Activated CD4-positive, alpha-beta memory T cell treated with anti-CD3 and anti-CD28 coated beads for 36 hours (primary cell): ENCODE results near the gene ZSWIM3. TPM values are rescaled to one million over a fixed set of nuclear protein-coding genes. Genes with fewer than 3 reads are reported as not detected.
"Not testable (repeated sequence)": the region's sequence is repeated elsewhere in the genome, so short reads cannot be mapped to it uniquely, and the experiment has no call there.

Source experiments
- CTCF ChIA-PET: fragments of 350-600 bp; sonication (Branson Sonifier 250); formaldehyde crosslinking; loops from one replicate; lab custom pipeline; 2021; ENCODE audit warnings: antibody characterized with exemption, inconsistent platforms; lab: Charles Lee
- POLR2A ChIA-PET: fragments of 350-600 bp; sonication (Branson Sonifier 250); formaldehyde crosslinking; loops from one replicate; lab custom pipeline; 2021; ENCODE audit warnings: antibody characterized with exemption; lab: Charles Lee
- DNase-seq: peaks from one replicate; pipeline ENCODE4 v3.0.0-alpha.2; 2020
- H3K27ac Mint-ChIP-seq: one replicate; pipeline ENCODE4 v1.8.0; 2021; ENCODE audit warnings: mixed read lengths
- H3K27me3 Mint-ChIP-seq: one replicate; pipeline ENCODE4 v1.8.0; 2021; ENCODE audit warnings: mixed read lengths
- H3K36me3 Mint-ChIP-seq: one replicate; pipeline ENCODE4 v1.8.0; 2021; ENCODE audit warnings: mixed read lengths
- H3K4me1 Mint-ChIP-seq: one replicate; pipeline ENCODE4 v1.8.0; 2021; ENCODE audit warnings: low read depth, mixed read lengths
- H3K4me3 Mint-ChIP-seq: one replicate; pipeline ENCODE4 v1.8.0; 2021; ENCODE audit warnings: mild to moderate bottlenecking, mixed read lengths
- H3K9me3 Mint-ChIP-seq: one replicate; pipeline ENCODE4 v1.8.0; 2021; ENCODE audit warnings: mixed read lengths
- intact Hi-C: fragments of 100-400 bp; cut with micrococcal nuclease; formaldehyde crosslinking; loops from one replicate; pipeline ENCODE4 v1.15.1; 2023
- total RNA-seq, 2 experiments: library from RNA; stranded (reverse); gene quantifications; one replicate each; pipeline ENCODE4 v1.2.3, GENCODE V29; 2021

The ZSWIM3 gene
- total RNA-seq, 2 experiments from 2014 or later, result 4.7 TPM

DNA sequence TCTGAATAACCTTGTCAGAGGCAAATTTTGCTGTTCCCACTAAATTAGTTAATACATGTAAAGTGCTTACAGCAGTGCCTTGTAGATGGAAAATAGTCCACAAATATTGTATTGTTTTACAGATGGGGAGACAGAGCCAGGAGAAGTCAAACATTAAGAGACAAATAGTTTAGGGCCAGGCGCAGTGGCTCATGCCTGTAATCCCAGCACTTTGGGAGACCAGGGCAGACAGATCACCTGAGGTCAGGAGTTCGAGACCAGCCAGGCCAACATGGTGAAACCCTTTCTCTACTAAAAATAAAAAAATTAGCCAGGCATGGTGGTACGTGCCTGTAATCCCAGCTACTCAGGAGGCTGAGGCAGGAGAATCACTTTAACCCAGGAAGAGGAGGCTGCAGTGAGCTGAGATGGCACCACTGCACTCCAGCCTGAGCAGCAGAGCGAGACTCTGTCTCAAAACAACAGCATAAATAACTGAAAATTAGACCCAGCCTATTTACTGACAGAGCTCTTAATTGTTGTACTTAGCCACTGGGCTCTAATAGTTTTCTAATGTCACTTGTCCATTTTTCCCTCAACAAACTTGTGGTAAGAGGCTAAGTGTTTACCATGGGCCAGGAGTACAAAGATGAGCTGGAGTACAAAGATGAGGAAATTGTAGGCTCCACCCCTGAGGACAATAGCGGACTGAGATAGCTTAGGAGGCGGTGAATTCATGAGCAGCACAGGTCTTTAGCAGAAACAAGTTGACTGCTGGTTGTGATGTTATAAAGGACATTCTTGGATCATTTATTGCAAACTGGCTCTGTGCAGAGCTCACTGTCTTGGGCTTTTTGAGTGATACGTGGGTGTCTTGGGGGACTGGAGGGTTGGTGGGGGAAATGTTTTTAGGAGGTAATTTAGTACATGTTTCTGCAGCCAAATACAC, 6.4 kb downstream of the ZSWIM3 start:
- no peak for DNase-seq
- CTCF ChIA-PET, result interaction anchor here (0.7 to 1.1 kb wide), 2 partner anchors 27 to 93 kb away, joined by 3 read pairs; partner anchors contain the start of genes CTSA and NEURL2
- Mint-ChIP-seq H3K36me3 (no peaks in the 10 kb centered on the region), H3K9me3 (no peaks in the 10 kb centered on the region), H3K27me3 (no peaks in the 10 kb centered on the region), H3K4me3 (no peak overlapping the region), H3K27ac (no peak overlapping the region), H3K4me1 (peaks cover 13% of the 10 kb centered on the region)
- intact Hi-C loops, result no loop called here
- POLR2A ChIA-PET, result no interaction called here

DNA sequence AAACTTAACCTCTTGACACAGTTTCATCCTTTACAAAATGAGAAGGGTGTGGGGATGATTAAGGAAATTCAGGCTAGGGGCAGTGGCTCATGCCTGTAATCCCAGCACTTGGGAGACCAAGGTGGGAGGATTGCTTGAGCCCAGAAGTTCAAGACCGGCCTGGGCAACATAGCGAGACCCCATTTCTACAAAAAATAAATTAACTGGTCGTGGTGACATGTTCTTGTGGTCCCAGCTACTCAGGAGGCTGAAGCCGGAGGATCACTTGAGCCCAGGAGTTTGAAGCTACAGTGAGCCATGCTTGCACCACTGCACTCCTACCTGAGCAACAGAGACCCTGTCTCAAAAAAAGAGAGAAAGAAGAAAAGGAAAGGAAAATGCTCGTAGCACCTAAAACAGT, 9.0 kb downstream of the ZSWIM3 start:
- H3K4me3 Mint-ChIP-seq, result no peak overlapping the region
- no peak overlapping the region for H3K27ac Mint-ChIP-seq
- no peaks in the 10 kb centered on the region for H3K4me1 Mint-ChIP-seq
- H3K27me3 Mint-ChIP-seq, result no peaks in the 10 kb centered on the region
- ChIA-PET POLR2A (no interaction called here), CTCF (no interaction called here)
- no peaks in the 10 kb centered on the region for H3K9me3 Mint-ChIP-seq
- intact Hi-C loops, result no loop called here
- no peak for DNase-seq
- H3K36me3 Mint-ChIP-seq, result no peaks in the 10 kb centered on the region

DNA sequence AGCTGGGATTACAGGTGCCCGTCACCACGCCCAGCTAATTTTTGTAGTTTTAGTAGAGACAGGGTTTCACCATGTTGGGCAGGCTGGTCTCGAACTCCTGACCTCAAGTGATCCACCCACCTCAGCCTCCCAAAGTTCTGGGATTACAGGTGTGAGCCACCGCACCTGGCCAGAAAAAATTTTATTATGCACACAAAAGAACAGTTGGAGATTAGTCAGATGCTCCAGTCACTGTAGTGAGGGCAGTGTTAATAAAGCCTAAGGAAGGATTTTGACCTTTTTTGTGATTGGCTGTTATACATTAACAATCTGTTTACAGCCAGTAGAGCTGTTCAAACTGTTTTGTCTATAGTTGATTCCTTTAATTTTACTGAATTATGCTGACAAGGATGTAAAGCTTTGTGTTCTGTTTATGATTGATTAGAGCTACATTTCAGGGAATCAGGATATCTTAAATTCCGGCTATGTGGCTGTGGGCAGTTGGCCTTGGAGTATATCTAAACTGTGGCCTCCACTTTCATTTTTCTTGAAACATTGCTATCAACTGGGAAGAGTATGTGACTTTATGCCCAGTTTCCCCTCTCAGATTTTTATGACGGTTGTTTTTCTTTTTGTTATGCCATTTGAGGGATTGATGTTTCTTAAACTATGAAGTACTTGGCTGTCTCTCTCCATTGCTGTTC, 9.9 kb downstream of the ZSWIM3 start:
- no peak overlapping the region for H3K27ac Mint-ChIP-seq
- H3K4me3 Mint-ChIP-seq, result no peak overlapping the region
- H3K27me3 Mint-ChIP-seq, result no peaks in the 10 kb centered on the region
- no peaks in the 10 kb centered on the region for H3K36me3 Mint-ChIP-seq
- H3K4me1 Mint-ChIP-seq, result no peaks in the 10 kb centered on the region
- no peak for DNase-seq
- intact Hi-C loops, result no loop called here
- ChIA-PET POLR2A (interaction anchor here (1.0 kb wide), 1 partner anchor 23 kb away, joined by 4 read pairs; no protein-coding TSS in a partner anchor), CTCF (no interaction called here)
- no peaks in the 10 kb centered on the region for H3K9me3 Mint-ChIP-seq

DNA sequence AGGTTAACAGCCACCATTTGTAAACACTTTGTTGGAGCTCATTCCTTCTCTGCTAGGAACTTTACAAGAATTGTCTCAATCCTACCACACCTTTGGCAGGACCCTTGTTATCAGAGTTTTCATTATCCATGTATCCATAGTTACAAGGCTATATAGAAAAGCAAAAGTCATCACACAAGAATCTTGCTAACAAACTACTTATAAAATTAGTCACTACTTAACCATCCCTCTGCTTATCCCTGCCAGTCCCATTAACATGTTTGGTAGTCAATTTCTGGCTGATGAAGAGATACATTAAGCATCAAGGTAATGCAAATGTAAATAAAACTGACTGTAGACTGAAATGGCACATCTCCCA, 10.4 kb downstream of the ZSWIM3 start:
- no peaks in the 10 kb centered on the region for H3K27me3 Mint-ChIP-seq
- no peak overlapping the region for H3K27ac Mint-ChIP-seq
- intact Hi-C loops, result no loop called here
- H3K4me1 Mint-ChIP-seq, result no peaks in the 10 kb centered on the region
- DNase-seq, result no peak
- ChIA-PET POLR2A (interaction anchor here (1.0 kb wide), 1 partner anchor 22 kb away, joined by 4 read pairs; no protein-coding TSS in a partner anchor), CTCF (no interaction called here)
- H3K4me3 Mint-ChIP-seq, result no peak overlapping the region
- H3K9me3 Mint-ChIP-seq, result no peaks in the 10 kb centered on the region
- H3K36me3 Mint-ChIP-seq, result no peaks in the 10 kb centered on the region

- Mint-ChIP-seq H3K27me3 (no peaks in the 10 kb centered on the region), H3K9me3 (no peaks in the 10 kb centered on the region), H3K4me1 (no peaks in the 10 kb centered on the region), H3K4me3 (no peak overlapping the region), H3K36me3 (no peaks in the 10 kb centered on the region), H3K27ac (no peak overlapping the region)
- DNase-seq, result no peak
- ChIA-PET CTCF (interaction anchor here (1.5 kb wide), 1 partner anchor 139 kb away, joined by 5 read pairs; no protein-coding TSS in a partner anchor), POLR2A (no interaction called here)
- intact Hi-C loops, result no loop called here
These were observed 15.2 kb downstream of the ZSWIM3 start for GRCh38 chr20:45872626-45873025.

DNA sequence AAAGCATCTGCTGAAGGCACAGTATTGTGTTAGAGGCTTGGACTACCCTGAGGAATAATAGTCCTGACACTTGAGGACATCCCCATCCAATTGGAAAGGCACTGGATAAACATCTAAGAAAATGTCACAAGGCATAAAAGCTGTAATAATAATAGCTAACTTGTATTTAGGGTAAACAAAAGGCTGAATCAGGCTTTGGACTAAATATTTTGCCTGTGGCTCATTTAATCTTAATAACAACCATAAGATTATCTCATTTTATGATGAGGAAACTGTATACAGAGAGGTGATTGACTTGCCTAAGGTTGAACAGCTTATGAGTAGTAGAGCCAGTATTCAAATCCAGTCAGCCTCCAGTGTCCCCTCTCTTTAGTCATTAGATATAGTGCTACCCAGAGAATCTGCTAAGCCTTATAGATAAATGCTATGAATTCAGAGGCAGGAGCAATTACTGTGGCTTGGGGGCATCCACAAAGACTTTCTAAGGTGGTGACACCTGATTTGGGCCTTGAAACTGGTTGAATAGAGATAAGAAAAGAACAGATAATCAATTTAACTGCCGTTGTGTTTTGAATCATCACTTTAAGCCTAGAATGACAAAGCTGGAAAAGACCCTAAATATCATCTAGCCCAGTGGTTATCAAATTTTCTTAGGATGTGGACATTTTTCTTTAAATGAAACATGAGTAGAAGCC, 16.1 kb downstream of the ZSWIM3 start:
- CTCF ChIA-PET, result interaction anchor here (0.8 to 1.5 kb wide), 2 partner anchors 74 to 139 kb away, joined by 3 to 5 read pairs; no protein-coding TSS in a partner anchor
- H3K4me3 Mint-ChIP-seq, result no peak overlapping the region
- H3K27me3 Mint-ChIP-seq, result no peaks in the 10 kb centered on the region
- no peak for DNase-seq
- no peaks in the 10 kb centered on the region for H3K9me3 Mint-ChIP-seq
- no peak overlapping the region for H3K27ac Mint-ChIP-seq
- intact Hi-C loops, result no loop called here
- no peaks in the 10 kb centered on the region for H3K36me3 Mint-ChIP-seq
- POLR2A ChIA-PET, result interaction anchor here (0.6 kb wide), 1 partner anchor 9 kb away, joined by 3 read pairs; no protein-coding TSS in a partner anchor
- H3K4me1 Mint-ChIP-seq, result no peaks in the 10 kb centered on the region

- DNase-seq, H3K27me3 Mint-ChIP-seq, POLR2A ChIA-PET, H3K9me3 Mint-ChIP-seq, H3K4me1 Mint-ChIP-seq, H3K36me3 Mint-ChIP-seq, H3K4me3 Mint-ChIP-seq, intact Hi-C loops, H3K27ac Mint-ChIP-seq: not testable (repeated sequence)
- CTCF ChIA-PET, result interaction anchor here (0.8 kb wide), 1 partner anchor 75 kb away, joined by 3 read pairs; no protein-coding TSS in a partner anchor
These were observed 16.7 kb downstream of the ZSWIM3 start for GRCh38 chr20:45874104-45874481.

DNA sequence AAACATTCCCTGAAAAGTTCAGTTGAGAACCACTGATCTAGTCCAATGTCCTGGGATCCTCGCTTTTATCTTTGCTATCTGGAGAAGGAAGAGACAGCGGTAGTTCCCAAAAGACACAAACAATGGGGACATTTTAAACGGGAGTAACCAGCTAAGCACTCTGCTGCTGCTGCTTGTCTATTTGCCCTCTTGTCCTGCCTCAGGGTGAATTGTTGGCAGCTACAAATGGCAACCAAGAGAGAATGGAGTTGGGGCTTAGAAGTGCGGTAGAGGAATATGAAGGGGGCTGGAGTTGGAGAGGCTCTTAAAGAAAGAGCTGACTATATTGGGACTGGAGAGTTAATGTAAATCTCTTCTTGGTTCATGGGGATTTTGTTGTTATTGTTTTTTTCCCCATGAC, 17.2 kb downstream of the ZSWIM3 start:
- no peaks in the 10 kb centered on the region for H3K36me3 Mint-ChIP-seq
- H3K27ac Mint-ChIP-seq, result no peak overlapping the region
- H3K4me3 Mint-ChIP-seq, result no peak overlapping the region
- no peak for DNase-seq
- H3K27me3 Mint-ChIP-seq, result no peaks in the 10 kb centered on the region
- H3K9me3 Mint-ChIP-seq, result no peaks in the 10 kb centered on the region
- intact Hi-C loops, result no loop called here
- ChIA-PET CTCF (no interaction called here), POLR2A (no interaction called here)
- H3K4me1 Mint-ChIP-seq, result no peaks in the 10 kb centered on the region

- intact Hi-C loops, result no loop called here
- POLR2A ChIA-PET, result interaction anchor here (0.8 kb wide), 1 partner anchor 22 kb away, joined by 3 read pairs; no protein-coding TSS in a partner anchor
- CTCF ChIA-PET, result interaction anchor here (0.6 kb wide), 2 partner anchors 12 to 1302 kb away, joined by 3 read pairs; no protein-coding TSS in a partner anchor
- DNase-seq, result no peak
- peaks cover 22% of the 10 kb centered on the region for H3K4me1 Mint-ChIP-seq
- H3K27me3 Mint-ChIP-seq, result no peaks in the 10 kb centered on the region
- no peak overlapping the region for H3K27ac Mint-ChIP-seq
- H3K4me3 Mint-ChIP-seq, result no peak overlapping the region
- H3K9me3 Mint-ChIP-seq, result no peaks in the 10 kb centered on the region
- peaks cover 9% of the 10 kb centered on the region for H3K36me3 Mint-ChIP-seq
These were observed 20.8 kb downstream of the ZSWIM3 start for GRCh38 chr20:45878076-45878761.

- Mint-ChIP-seq H3K9me3 (no peaks in the 10 kb centered on the region), H3K27me3 (no peaks in the 10 kb centered on the region), H3K4me1 (peaks cover 41% of the 10 kb centered on the region), H3K4me3 (peak within 1 kb of the TSS; percentile 92), H3K36me3 (peaks cover 21% of the 10 kb centered on the region), H3K27ac (peak within 1 kb of the TSS; percentile 91)
- ChIA-PET CTCF (interaction anchor here (0.9 to 1.9 kb wide), 5 partner anchors 9 to 82 kb away, joined by 3 to 13 read pairs (median 4); partner anchors contain the start of genes CTSA and NEURL2), POLR2A (interaction anchor here (1.1 to 1.8 kb wide), 5 partner anchors 9 to 90 kb away, joined by 4 to 12 read pairs (median 6); partner anchors contain the start of genes CTSA, NEURL2 and PCIF1)
- DNase-seq, result peak; percentile 99
- intact Hi-C loops, result loop anchor here (1.0 to 10.0 kb wide), 4 partner anchors 10 to 54 kb away; partner anchors contain the start of genes ACOT8, CTSA, NEURL2 and PCIF1
These were observed 23.8 kb downstream of the ZSWIM3 start, which contains the start of gene ZSWIM1 for GRCh38 chr20:45880988-45881788. Gene ZSWIM1 (plus strand): TSS chr20:45881227. CDS start chr20:45882593, 1,366 bp downstream.
